Measurements from ENCODE around the gene ARID2. TPM values are rescaled to one million over a fixed set of nuclear protein-coding genes. Genes with fewer than 3 reads are reported as not detected.

The ARID2 gene
- total and polyA plus RNA-seq, 2 of the 13 experiments (the other 11 are each of a cell fraction or from before 2014, with no cell fraction given): 15.9 to 22.2 TPM

GRCh38 chr12:45727301-45727979 is 2.1 kb upstream of the ARID2 start (continued):
- 0 out of 2 replicates have a peak, but pooled peaks have one; percentile 10 for TF ChIP-seq NFAT5 (CRISPR knock-in tag; IDR thresholded peaks at IDR 0.05)
- no peak for TF ChIP-seq PBX3 (CRISPR knock-in tag; IDR thresholded peaks at IDR 0.05; ENCODE audit: borderline replicate concordance)
- TF ChIP-seq FOXK1 (CRISPR knock-in tag; IDR thresholded peaks at IDR 0.05; ENCODE audit: borderline replicate concordance, low read depth): peak; percentile 76; the same call in 1 of the 2 replicates
- TF ChIP-seq ZNF749 (CRISPR knock-in tag; IDR thresholded peaks at IDR 0.05; ENCODE audit: borderline replicate concordance): 0 out of 2 replicates have a peak, but pooled peaks have one; percentile 75
- TF ChIP-seq, protein P1, sequence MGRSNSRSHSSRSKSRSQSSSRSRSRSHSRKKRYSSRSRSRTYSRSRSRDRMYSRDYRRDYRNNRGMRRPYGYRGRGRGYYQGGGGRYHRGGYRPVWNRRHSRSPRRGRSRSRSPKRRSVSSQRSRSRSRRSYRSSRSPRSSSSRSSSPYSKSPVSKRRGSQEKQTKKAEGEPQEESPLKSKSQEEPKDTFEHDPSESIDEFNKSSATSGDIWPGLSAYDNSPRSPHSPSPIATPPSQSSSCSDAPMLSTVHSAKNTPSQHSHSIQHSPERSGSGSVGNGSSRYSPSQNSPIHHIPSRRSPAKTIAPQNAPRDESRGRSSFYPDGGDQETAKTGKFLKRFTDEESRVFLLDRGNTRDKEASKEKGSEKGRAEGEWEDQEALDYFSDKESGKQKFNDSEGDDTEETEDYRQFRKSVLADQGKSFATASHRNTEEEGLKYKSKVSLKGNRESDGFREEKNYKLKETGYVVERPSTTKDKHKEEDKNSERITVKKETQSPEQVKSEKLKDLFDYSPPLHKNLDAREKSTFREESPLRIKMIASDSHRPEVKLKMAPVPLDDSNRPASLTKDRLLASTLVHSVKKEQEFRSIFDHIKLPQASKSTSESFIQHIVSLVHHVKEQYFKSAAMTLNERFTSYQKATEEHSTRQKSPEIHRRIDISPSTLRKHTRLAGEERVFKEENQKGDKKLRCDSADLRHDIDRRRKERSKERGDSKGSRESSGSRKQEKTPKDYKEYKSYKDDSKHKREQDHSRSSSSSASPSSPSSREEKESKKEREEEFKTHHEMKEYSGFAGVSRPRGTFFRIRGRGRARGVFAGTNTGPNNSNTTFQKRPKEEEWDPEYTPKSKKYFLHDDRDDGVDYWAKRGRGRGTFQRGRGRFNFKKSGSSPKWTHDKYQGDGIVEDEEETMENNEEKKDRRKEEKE (IDR thresholded peaks at IDR 0.05): no peak
- TF ChIP-seq, protein P2, sequence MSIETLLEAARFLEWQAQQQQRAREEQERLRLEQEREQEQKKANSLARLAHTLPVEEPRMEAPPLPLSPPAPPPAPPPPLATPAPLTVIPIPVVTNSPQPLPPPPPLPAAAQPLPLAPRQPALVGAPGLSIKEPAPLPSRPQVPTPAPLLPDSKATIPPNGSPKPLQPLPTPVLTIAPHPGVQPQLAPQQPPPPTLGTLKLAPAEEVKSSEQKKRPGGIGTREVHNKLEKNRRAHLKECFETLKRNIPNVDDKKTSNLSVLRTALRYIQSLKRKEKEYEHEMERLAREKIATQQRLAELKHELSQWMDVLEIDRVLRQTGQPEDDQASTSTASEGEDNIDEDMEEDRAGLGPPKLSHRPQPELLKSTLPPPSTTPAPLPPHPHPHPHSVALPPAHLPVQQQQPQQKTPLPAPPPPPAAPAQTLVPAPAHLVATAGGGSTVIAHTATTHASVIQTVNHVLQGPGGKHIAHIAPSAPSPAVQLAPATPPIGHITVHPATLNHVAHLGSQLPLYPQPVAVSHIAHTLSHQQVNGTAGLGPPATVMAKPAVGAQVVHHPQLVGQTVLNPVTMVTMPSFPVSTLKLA (IDR thresholded peaks at IDR 0.05): 0 out of 2 replicates have a peak, but pooled peaks have one; percentile 2
- peak; percentile 29; the same call in 1 of the 2 replicates for TF ChIP-seq YEATS2 (CRISPR knock-in tag; IDR thresholded peaks at IDR 0.05; ENCODE audit: borderline replicate concordance)
- no peak for TF ChIP-seq ZNF672 (CRISPR knock-in tag; IDR thresholded peaks at IDR 0.05)
- no peak for TF ChIP-seq TIGD3 (CRISPR knock-in tag; IDR thresholded peaks at IDR 0.05; ENCODE audit: borderline replicate concordance)
- TF ChIP-seq SNAPC5 (CRISPR knock-in tag; IDR thresholded peaks at IDR 0.05; ENCODE audit: borderline replicate concordance): no peak
- 0 out of 2 replicates have a peak, but pooled peaks have one; percentile 75 for TF ChIP-seq SNAI1 (CRISPR knock-in tag; IDR thresholded peaks at IDR 0.05; ENCODE audit: borderline replicate concordance)
- peak; percentile 67; the same call in 1 of the 2 replicates for TF ChIP-seq KDM5A (IDR thresholded peaks at IDR 0.05; ENCODE audit: borderline replicate concordance, low read length)
- TF ChIP-seq ZNF343 (CRISPR knock-in tag; IDR thresholded peaks at IDR 0.05): no peak; the same call in 1 of the 2 replicates
- 0 out of 2 replicates have a peak, but pooled peaks have one; percentile 3 for TF ChIP-seq KDM1A (CRISPR knock-in tag; IDR thresholded peaks at IDR 0.05)

Measured in HepG2 (cell line).